Testis (tissue), 2 donors: Measurements from ENCODE around the gene MBNL2.

Source experiments
- CTCF ChIP-seq, 3 experiments: fragments of 450-650 bp in 2 of 3; fragments of 200-600 bp in 1 of 3; sonication (generic) in 1 of 3; IDR thresholded peaks; one replicate each; pipeline ENCODE4 v1.5.1; 2016 to 2019; ENCODE audit warnings: antibody characterized with exemption in 3 of 3, mild to moderate bottlenecking in 2 of 3, moderate library complexity in 1 of 3
- POLR2A ChIP-seq: fragments of 450-650 bp; IDR thresholded peaks from one replicate; pipeline ENCODE4 v1.6.1; 2017; ENCODE audit warnings: antibody characterized with exemption, mild to moderate bottlenecking, moderate library complexity

DNA sequence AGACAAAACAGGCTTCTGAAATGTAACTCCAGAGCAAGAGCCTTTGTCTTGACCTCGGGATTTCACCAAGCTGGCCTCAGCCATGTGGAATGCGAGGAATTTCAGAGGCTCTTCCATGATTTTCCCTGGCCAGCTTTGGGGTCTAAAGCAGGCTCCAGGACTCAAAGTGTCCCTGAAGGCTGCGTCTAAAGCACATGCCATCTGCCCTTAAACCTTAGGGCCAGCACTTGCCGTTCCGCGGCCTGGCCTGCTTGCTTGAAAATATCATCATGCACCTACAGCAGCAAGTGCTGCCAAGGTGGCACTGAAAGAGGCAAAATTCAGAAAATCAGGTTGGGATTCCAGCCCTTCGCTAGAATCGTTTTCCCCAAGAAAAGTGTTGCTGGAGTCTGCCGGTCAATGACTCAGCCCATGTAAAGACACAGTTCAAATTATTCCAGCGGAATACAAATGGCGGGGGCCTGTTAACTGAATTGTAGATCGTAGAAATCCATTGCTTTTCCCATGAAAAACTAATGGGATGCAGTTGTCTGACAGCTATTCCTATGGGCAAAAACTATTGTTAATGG is 106.2 kb downstream of the MBNL2 start:
- TF ChIP-seq POLR2A (no peak), CTCF (IDR thresholded peaks at IDR 0.05) (no peak)
